Fibroblast of skin of abdomen (primary cell): ENCODE results near the gene OR2L13. TPM values are rescaled to one million over a fixed set of nuclear protein-coding genes. Genes with fewer than 3 reads are reported as not detected.
"Not testable (repeated sequence)": the region's sequence is repeated elsewhere in the genome, so short reads cannot be mapped to it uniquely, and the experiment has no call there.

Experiments
- DNase-seq: peaks from one replicate; pipeline ENCODE4 v3.0.0-alpha.2; 2013
- polyA plus RNA-seq, 2 experiments: library from polyadenylated mRNA; unstranded; fragments of 120-200 nt; gene quantifications; one replicate each; pipeline ENCODE4 v1.2.1, GENCODE V29; 2013; ENCODE audit not compliant: insufficient read length in 2 of 2

OR2L13 gene
- polyA plus RNA-seq (2013, experiment 1 of 2; ENCODE audit: insufficient read length), result not detected
- not detected for polyA plus RNA-seq (2013, experiment 2 of 2; ENCODE audit: insufficient read length)

- DNase-seq, result no peak
Measured at GRCh38 chr1:248094884-248095283, at the start of gene OR2L13. OR2L13 (plus strand) TSS chr1:248095184; CDS start chr1:248099376, 4,192 bp downstream.

- DNase-seq, result no peak
Measured at GRCh38 chr1:248045209-248045608, 49.8 kb upstream of the OR2L13 start.

- no peak for DNase-seq
Measured at GRCh38 chr1:248046536-248046935, 48.4 kb upstream of the OR2L13 start, which contains the start of gene OR2L3. OR2L3 (plus strand) TSS chr1:248046836; CDS start chr1:248060682, 13,846 bp downstream.

GRCh38 chr1:248047008-248047407 is 48.0 kb upstream of the OR2L13 start:
- no peak for DNase-seq

GRCh38 chr1:248054671-248055070 is 40.3 kb upstream of the OR2L13 start:
- DNase-seq, result no peak

GRCh38 chr1:248055261-248055660 is 39.7 kb upstream of the OR2L13 start:
- DNase-seq, result no peak

GRCh38 chr1:248065071-248065470 is 29.9 kb upstream of the OR2L13 start:
- DNase-seq, result no peak

GRCh38 chr1:248065604-248066003 is 29.4 kb upstream of the OR2L13 start:
- no peak for DNase-seq

GRCh38 chr1:248083864-248084263 is 11.1 kb upstream of the OR2L13 start:
- DNase-seq, result not testable (repeated sequence)

- no peak for DNase-seq
Measured at GRCh38 chr1:248098529-248098928, 3.5 kb downstream of the OR2L13 start.

- no peak for DNase-seq
Measured at GRCh38 chr1:248102847-248103246, 7.9 kb downstream of the OR2L13 start.

GRCh38 chr1:248111157-248111556 is 16.2 kb downstream of the OR2L13 start:
- DNase-seq, result no peak

- DNase-seq, result no peak
Measured at GRCh38 chr1:248114890-248115289, 19.9 kb downstream of the OR2L13 start.

- no peak for DNase-seq
Measured at GRCh38 chr1:248127653-248128052, 32.7 kb downstream of the OR2L13 start.

- DNase-seq, result no peak
Measured at GRCh38 chr1:248136811-248137210, 41.8 kb downstream of the OR2L13 start.

- no peak for DNase-seq
Measured at GRCh38 chr1:248140846-248141245, 45.9 kb downstream of the OR2L13 start.

GRCh38 chr1:248143311-248143710 is 48.3 kb downstream of the OR2L13 start:
- no peak for DNase-seq

GRCh38 chr1:248144513-248145198 is 49.7 kb downstream of the OR2L13 start, which contains the start of gene OR2M5:
OR2M5 (plus strand) TSS chr1:248145148; CDS start chr1:248145148, 0 bp downstream.
- no peak for DNase-seq
